Retinal pigment epithelial cell (primary cell): ENCODE measurements around the gene MYADM.

Experiments
- DNase-seq: peaks from one replicate; pipeline ENCODE4 v3.0.0-alpha.2; 2010; ENCODE audit warnings: low read depth
- H3K4me3 ChIP-seq: 2 replicates; pipeline ENCODE4 v1.5.1; 2011; ENCODE audit warnings: mild to moderate bottlenecking, low read length, control low read depth, moderate library complexity
- TF ChIP-seq, protein P1 (sequence below): conservative IDR thresholded peaks from 2 replicates; pipeline ENCODE4 v1.5.1; 2011; ENCODE audit warnings: low read depth, low read length, control low read depth, inconsistent platforms

Gene MYADM, protein sequence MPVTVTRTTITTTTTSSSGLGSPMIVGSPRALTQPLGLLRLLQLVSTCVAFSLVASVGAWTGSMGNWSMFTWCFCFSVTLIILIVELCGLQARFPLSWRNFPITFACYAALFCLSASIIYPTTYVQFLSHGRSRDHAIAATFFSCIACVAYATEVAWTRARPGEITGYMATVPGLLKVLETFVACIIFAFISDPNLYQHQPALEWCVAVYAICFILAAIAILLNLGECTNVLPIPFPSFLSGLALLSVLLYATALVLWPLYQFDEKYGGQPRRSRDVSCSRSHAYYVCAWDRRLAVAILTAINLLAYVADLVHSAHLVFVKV

DNA sequence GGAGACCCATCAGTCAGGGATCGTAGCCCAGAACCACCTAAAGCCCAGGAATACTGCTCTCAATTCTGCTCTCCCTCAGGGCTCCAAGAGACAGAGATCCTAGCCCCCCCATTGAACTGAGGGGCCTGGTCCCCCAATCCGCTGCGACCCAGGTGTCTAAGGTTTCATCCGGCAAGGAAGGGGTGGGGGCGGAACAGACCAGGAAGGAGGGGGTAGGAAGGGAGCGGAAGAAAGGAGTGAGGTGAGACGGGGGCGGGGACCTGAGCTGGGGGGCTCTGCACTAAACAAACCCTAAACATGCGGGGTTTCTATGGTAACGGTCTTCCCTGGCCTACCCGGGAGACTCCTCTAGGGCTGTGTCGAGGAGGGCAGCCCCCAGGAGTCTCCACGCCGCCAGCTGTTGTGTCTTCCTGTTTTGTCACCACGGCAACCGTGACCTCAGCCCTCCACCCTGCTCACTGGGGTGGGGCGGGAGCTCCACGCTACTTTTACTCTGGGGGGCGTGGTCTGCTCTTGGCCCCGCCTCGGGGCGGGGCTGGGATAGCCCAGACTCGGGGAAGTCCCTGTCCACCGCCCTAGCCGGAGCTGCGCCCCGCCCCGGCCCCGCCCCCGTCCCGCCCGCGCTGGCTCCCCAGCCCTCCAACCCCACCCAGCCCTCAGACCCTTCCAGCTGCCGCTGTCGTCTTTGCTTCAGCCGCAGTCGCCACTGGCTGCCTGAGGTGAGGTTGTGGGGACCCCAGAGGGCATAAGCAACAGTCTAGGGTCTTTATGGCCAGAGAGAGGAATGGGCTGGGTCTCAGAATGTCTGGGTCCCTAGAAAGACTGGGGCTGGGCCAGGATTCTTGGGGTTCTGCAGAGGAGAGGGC, at the start of gene MYADM:
Gene MYADM, plus strand, starts transcription at position 659 of the 866 bp plus-strand sequence. CDS start 5,647 bp downstream, outside the sequence.
- TF ChIP-seq, protein P1, sequence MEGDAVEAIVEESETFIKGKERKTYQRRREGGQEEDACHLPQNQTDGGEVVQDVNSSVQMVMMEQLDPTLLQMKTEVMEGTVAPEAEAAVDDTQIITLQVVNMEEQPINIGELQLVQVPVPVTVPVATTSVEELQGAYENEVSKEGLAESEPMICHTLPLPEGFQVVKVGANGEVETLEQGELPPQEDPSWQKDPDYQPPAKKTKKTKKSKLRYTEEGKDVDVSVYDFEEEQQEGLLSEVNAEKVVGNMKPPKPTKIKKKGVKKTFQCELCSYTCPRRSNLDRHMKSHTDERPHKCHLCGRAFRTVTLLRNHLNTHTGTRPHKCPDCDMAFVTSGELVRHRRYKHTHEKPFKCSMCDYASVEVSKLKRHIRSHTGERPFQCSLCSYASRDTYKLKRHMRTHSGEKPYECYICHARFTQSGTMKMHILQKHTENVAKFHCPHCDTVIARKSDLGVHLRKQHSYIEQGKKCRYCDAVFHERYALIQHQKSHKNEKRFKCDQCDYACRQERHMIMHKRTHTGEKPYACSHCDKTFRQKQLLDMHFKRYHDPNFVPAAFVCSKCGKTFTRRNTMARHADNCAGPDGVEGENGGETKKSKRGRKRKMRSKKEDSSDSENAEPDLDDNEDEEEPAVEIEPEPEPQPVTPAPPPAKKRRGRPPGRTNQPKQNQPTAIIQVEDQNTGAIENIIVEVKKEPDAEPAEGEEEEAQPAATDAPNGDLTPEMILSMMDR = no peak
- DNase-seq = peak; percentile 92

DNA sequence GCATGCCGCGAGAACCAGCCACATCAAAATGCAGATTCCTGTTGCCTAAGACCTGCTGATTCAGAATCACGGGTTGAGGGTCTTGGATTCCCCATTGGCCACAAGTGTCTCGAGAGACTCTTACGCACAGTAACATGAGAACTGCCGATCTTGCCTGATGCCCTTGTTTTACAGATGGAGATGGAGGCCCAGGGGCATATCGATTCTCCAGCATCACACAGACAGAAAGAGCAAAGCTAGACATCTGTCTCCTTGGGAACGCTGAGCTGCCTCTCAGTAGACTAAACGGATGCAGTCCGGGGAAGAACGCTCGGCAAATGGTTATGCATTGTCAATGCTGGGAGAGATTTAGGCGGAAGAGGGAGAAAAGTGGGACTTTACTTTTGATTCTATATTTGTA, 48.9 kb upstream of the MYADM start:
- no peak for DNase-seq
- H3K4me3 ChIP-seq = no peak overlapping the region
- TF ChIP-seq, protein P1 = no peak

More for the DNA sequence above, at the start of gene MYADM:
- peak within 1 kb of the TSS; percentile 80 for H3K4me3 ChIP-seq

DNA sequence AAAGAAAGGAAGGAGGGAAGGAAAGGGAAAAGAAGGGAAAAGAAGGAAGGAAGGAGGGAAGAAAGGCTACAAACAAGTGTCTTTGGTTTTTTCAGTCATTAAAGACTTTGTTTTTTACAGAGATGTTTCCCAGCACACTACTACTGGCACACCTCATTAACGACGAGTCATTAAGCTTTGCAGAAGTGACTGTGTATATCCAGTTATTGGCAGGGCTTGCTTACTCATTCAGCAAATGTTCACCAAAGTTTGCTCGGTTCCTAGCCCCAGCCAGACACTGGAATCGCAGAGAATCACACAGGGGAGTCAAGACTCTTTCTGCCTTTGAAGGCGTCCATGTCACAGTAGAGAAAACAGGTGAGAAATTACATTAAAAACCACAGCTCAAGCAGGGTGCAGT, 47.8 kb upstream of the MYADM start:
- no peak for DNase-seq
- H3K4me3 ChIP-seq = no peak overlapping the region
- TF ChIP-seq, protein P1 = no peak

DNA sequence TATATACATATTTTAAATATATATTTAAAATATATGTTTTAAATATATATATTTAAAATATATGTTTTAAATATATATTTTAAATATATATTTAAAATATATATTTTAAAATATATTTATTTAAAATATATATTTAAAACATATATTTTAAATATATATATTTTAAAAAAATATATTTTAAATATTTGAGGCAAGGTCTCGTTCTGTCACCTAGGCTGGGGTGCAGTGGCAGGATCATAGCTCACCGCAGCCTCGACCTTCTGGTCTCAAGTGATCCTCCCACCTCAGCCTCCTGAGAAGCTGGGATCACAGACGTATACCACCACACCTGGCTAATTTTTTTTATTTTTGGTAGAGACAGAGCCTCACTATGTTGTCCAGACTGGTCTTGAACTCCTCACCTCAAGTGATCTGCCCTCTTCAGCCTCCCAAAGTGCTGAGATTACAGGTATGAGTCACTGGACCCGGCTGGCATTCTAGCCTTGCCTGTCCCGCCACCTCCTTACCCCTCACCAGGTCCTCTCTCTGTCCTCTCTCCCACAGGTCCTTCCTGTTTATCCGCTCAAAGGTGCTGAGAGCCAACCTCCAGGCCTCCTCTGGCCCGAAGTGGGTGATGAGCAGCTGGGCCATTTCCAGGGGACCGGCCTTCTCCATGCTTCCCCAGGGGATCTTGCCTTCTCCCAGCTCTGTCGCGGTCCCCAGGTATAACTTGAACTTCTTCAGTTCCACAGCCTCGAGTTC, 44.1 kb upstream of the MYADM start:
- TF ChIP-seq, protein P1 = no peak
- DNase-seq = no peak
- no peak overlapping the region for H3K4me3 ChIP-seq

DNA sequence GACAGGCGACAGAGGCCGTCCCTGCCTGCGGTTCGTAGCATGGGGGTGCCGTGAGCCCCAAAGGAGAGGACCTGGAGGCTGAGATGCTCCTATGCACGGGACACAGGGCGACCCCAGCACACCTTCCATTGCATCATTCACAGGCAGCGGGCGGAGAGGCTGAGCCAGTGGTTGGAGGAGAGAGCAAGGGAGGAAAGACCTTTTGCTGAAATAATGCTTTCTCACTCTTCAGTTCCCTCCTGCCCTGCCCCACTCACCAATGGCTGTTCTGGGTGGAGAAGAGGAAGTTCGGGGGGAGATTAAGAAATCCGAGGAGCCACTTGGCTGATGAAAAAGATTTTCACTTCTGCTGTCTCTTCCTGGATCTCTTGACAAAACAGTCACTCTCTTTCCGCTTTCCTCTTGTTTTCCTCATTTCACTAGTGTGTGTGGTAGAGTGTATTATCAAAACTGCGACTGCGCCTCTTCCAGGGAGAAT, 43.5 kb upstream of the MYADM start, which contains the start of gene NLRP12:
Gene NLRP12, minus strand, starts transcription at position 181 of the 478 bp plus-strand sequence. Its CDS starts 140 bp downstream, at position 41.
- H3K4me3 ChIP-seq = no peak within 1 kb of the TSS
- TF ChIP-seq, protein P1 = no peak
- no peak for DNase-seq

DNA sequence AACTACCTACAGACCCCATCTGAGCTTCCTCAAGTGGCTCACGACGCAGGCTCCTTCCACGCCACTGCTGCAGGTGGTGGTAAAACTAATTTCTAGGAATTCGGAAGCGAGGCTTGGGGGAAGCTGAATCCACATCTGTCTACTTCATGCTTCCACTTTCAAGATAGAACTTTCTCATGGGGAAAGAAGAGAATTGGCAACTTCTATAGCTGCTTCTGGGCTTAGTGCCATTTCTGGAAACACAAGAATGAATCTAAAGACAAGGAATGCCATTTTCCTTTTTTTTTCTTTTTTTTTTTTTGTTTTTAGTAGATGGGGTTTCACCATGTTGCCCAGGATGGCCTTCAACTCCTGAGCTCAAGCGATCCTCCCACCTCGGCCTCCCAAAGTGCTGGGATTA, 40.8 kb upstream of the MYADM start:
- no peak for DNase-seq
- TF ChIP-seq, protein P1 = no peak
- H3K4me3 ChIP-seq = no peak overlapping the region
